Measurements from ENCODE around the gene TRAPPC6A.

- TF ChIP-seq, protein P1, sequence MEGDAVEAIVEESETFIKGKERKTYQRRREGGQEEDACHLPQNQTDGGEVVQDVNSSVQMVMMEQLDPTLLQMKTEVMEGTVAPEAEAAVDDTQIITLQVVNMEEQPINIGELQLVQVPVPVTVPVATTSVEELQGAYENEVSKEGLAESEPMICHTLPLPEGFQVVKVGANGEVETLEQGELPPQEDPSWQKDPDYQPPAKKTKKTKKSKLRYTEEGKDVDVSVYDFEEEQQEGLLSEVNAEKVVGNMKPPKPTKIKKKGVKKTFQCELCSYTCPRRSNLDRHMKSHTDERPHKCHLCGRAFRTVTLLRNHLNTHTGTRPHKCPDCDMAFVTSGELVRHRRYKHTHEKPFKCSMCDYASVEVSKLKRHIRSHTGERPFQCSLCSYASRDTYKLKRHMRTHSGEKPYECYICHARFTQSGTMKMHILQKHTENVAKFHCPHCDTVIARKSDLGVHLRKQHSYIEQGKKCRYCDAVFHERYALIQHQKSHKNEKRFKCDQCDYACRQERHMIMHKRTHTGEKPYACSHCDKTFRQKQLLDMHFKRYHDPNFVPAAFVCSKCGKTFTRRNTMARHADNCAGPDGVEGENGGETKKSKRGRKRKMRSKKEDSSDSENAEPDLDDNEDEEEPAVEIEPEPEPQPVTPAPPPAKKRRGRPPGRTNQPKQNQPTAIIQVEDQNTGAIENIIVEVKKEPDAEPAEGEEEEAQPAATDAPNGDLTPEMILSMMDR (conservative IDR thresholded peaks at IDR 0.05; ENCODE audit: low read depth in 2 of 2) = peak; percentile 76 to 81
- TF ChIP-seq REST (IDR thresholded peaks at IDR 0.05; ENCODE audit: unreplicated experiment) (no peak), POLR2AphosphoS5 (IDR thresholded peaks at IDR 0.05; ENCODE audit: low read depth) (no peak), EZH2 (IDR thresholded peaks at IDR 0.05; ENCODE audit: low read depth, unreplicated experiment) (no peak), NANOG (IDR thresholded peaks at IDR 0.05; ENCODE audit: borderline replicate concordance) (no peak), EZH2phosphoT487 (IDR thresholded peaks at IDR 0.05; ENCODE audit: unreplicated experiment) (no peak)
Measured at GRCh38 chr19:45187421-45188100, 9.5 kb upstream of the TRAPPC6A start.
